SK-N-SH (cell line): ENCODE results near the gene EDC4.

Source experiments
- CTCF ChIP-seq: fragments of 200-600 bp; sonication (generic); IDR thresholded peaks from 2 replicates; pipeline ENCODE4 v1.6.1; 2017; ENCODE audit warnings: antibody characterized with exemption, mild to moderate bottlenecking, moderate library complexity
- EP300 ChIP-seq, 2 experiments: IDR thresholded peaks; 2 replicates each; pipeline versions ENCODE4 v1.4.0 to v1.6.1; 2012; ENCODE audit warnings: borderline replicate concordance in 1 of 2, low read depth in 1 of 2, low read length in 1 of 2
- EZH2phosphoT487 ChIP-seq: fragments of 200-600 bp; sonication (generic); IDR thresholded peaks from 2 replicates; pipeline ENCODE4 v1.6.1; 2017; ENCODE audit warnings: low read depth, mixed run types, mild to moderate bottlenecking, antibody characterized with exemption, moderate library complexity, borderline replicate concordance
- GABPA ChIP-seq: IDR thresholded peaks from 2 replicates; pipeline ENCODE4 v1.4.0; 2012; ENCODE audit warnings: low read depth, mild to moderate bottlenecking
- POLR2AphosphoS5 ChIP-seq: IDR thresholded peaks from 2 replicates; pipeline ENCODE4 v1.6.1; 2012; ENCODE audit warnings: low read depth, low read length
- RAD21 ChIP-seq: IDR thresholded peaks from 2 replicates; pipeline ENCODE4 v1.6.1; 2012; ENCODE audit warnings: mild to moderate bottlenecking, low read length
- TAF1 ChIP-seq: IDR thresholded peaks from 2 replicates; pipeline ENCODE4 v1.6.1; 2012; ENCODE audit warnings: low read depth, mild to moderate bottlenecking, low read length, moderate library complexity, borderline replicate concordance

- TF ChIP-seq CTCF (no peak), RAD21 (no peak), EP300 (IDR thresholded peaks at IDR 0.05; ENCODE audit: borderline replicate concordance in 1 of 2, low read depth in 1 of 2, low read length in 1 of 2) (no peak), GABPA (no peak), EZH2phosphoT487 (no peak), TAF1 (no peak), POLR2AphosphoS5 (no peak)
Observed at GRCh38 chr16:67915831-67916723, 43.2 kb downstream of the EDC4 start.
